BE2C (cell line): ENCODE measurements around the gene NRP1.

Experiments
- DNase-seq: peaks from one replicate; pipeline ENCODE4 v3.0.0-alpha.2; 2020
- H3K27me3 ChIP-seq: fragments of 250-450 bp; sonication (Bioruptor Pico); 2 replicates; pipeline ENCODE4 v1.5.1; 2020; ENCODE audit warnings: mild to moderate bottlenecking
- H3K36me3 ChIP-seq: fragments of 250-450 bp; sonication (Bioruptor Pico); 2 replicates; pipeline ENCODE4 v1.5.1; 2020; ENCODE audit warnings: mild to moderate bottlenecking
- H3K4me1 ChIP-seq: fragments of 250-450 bp; sonication (Bioruptor Pico); 2 replicates; pipeline ENCODE4 v1.5.1; 2020
- H3K4me3 ChIP-seq: 2 replicates; pipeline ENCODE4 v1.5.1; 2011; ENCODE audit warnings: low read depth, low read length
- H3K9me3 ChIP-seq: fragments of 250-450 bp; sonication (Bioruptor Pico); 2 replicates; pipeline ENCODE4 v1.5.1; 2020
- TF ChIP-seq, protein P1 (sequence below): IDR thresholded peaks from 2 replicates; pipeline ENCODE4 v1.5.1; 2012; ENCODE audit warnings: mild to moderate bottlenecking, low read depth, low read length

Gene NRP1

DNA sequence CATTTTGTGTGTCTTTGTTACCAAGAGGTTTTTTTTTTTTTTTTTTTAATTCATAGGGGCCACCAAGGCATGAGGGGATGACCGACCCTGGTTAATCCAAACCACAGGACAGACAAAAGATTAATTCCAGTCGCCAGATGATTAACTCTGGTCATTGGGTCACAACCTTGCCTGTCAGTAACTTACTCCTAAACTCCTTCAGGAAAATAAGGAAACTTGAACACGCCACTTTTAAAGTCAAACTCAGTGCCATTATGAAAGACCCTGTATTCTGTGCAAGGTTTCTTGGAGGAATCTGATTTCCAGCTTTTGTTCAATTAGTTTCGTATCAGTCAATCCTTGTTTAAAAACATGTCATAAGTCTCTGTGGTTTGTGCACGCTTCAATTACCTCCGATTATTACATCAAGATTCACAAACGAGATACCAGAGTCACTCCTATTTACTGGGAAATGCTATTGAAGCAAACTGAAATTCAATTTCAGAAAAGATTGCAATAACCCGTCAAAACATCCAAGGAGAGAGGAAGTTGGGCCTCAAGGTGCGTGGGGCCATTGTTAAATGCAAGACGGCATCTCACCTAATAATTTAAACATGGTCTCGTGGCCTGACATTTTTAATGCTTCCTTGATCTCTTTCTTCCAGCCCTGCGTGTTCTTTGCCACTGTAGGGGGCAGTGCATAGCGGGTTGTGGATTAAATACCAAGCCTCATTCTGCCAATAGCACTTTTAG lies 44.0 kb downstream of the NRP1 start:
- H3K4me3 ChIP-seq = no peak overlapping the region
- peaks cover 5% of the 10 kb centered on the region for H3K36me3 ChIP-seq
- H3K4me1 ChIP-seq = peaks cover 9% of the 10 kb centered on the region
- DNase-seq = no peak
- H3K9me3 ChIP-seq = no peaks in the 10 kb centered on the region
- TF ChIP-seq, protein P1, sequence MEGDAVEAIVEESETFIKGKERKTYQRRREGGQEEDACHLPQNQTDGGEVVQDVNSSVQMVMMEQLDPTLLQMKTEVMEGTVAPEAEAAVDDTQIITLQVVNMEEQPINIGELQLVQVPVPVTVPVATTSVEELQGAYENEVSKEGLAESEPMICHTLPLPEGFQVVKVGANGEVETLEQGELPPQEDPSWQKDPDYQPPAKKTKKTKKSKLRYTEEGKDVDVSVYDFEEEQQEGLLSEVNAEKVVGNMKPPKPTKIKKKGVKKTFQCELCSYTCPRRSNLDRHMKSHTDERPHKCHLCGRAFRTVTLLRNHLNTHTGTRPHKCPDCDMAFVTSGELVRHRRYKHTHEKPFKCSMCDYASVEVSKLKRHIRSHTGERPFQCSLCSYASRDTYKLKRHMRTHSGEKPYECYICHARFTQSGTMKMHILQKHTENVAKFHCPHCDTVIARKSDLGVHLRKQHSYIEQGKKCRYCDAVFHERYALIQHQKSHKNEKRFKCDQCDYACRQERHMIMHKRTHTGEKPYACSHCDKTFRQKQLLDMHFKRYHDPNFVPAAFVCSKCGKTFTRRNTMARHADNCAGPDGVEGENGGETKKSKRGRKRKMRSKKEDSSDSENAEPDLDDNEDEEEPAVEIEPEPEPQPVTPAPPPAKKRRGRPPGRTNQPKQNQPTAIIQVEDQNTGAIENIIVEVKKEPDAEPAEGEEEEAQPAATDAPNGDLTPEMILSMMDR = peak; percentile 43
- no peaks in the 10 kb centered on the region for H3K27me3 ChIP-seq

DNA sequence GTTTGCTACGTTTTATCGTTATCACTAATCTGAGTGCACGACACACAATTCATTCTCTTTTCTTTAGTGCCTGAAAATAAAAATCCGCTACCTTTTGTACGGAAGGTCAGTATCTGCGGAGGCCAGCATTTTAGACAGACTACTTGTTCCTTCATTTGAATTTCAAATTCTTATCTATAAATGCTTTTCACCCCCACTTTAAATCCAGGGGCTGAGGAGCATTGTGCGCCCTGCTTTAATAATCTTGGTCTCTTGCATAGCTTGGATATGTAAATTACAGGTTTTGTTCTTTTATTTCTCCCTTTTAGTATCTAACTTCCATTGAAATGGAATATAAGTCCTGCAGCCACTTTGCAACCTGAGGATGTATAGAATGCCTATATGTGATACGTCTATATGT lies 44.7 kb downstream of the NRP1 start:
- no peak overlapping the region for H3K4me3 ChIP-seq
- no peak for DNase-seq
- no peaks in the 10 kb centered on the region for H3K27me3 ChIP-seq
- peaks cover 5% of the 10 kb centered on the region for H3K36me3 ChIP-seq
- TF ChIP-seq, protein P1 = no peak
- H3K9me3 ChIP-seq = no peaks in the 10 kb centered on the region
- peaks cover 9% of the 10 kb centered on the region for H3K4me1 ChIP-seq

DNA sequence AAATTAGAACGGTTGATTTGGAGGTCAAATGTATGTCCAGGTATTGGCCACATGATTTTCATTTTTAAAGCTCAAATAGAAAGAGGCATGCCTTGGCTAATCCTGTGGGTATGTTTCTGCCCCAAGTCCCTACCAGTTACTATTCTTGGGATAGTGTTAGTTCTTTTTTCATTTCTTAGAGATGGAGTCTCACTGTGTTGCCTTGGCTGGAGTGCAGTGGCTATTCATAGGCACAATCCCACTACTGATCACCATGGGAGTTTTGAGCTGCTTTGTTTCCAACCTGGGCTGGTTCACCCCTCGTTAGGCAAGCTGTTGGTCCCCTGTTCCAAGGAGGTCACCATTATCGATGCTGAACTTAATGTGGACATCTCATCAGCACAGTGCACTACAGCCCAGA lies 46.3 kb downstream of the NRP1 start:
- Histone ChIP-seq H3K36me3 (no peaks in the 10 kb centered on the region), H3K4me3 (no peak overlapping the region), H3K27me3 (no peaks in the 10 kb centered on the region), H3K9me3 (no peaks in the 10 kb centered on the region), H3K4me1 (peaks cover 9% of the 10 kb centered on the region)
- TF ChIP-seq, protein P1 = no peak
- no peak for DNase-seq

DNA sequence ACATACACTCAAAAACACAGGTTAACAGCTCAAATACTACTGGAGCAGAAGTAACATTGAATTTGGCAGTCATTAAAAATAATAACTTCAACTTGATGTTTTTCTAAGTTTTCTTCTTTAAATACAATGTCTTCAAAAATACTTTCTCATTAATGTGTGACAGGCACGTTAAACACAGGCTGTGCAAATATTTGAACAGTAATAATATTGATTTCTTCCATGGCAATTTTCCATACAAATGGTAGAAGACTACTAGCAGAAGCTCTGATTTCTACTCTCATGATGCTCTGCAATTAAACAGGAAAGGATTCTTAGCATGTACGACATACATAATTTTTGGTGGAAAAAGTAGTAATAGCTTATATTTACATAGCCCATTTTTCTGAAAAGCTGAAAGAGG lies 47.4 kb downstream of the NRP1 start:
- Histone ChIP-seq H3K27me3 (no peaks in the 10 kb centered on the region), H3K9me3 (no peaks in the 10 kb centered on the region), H3K4me1 (peaks cover 9% of the 10 kb centered on the region), H3K36me3 (no peaks in the 10 kb centered on the region), H3K4me3 (no peak overlapping the region)
- TF ChIP-seq, protein P1 = no peak
- DNase-seq = no peak

DNA sequence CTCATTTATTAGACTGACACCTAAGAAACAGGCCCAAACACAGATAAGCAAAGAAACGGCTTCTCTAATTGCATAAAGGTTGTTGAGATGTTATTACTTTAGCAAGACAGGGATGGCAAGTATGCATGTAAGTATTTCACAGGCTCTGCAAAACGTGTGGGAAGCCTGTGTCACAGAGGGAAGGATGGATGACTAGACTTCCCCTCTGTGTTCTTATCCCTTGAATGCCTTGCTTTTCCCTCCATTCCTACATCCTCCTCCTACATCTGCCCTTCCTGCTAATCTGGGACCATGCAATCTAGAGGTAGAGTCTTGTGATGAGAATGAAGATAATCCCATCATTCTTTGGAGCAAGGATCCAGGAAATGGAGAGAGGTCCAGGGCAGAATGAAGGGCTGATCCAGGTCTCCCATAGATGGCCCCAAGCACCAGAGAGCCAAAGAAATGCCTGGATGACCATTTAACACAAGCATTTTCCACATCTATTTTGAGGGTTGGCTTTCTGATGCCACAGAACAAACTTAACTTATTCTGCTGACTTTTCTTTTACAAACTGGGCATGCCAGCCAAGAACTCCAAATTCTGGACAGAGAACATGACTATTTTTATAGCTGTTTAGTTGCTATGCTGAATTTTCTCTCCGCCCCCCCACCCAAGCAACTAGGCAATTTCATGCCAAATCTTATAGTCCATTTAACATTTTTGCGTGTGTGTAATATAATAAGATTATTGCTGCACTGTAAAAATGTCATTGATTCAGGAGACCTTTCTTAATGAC lies 48.1 kb downstream of the NRP1 start:
- TF ChIP-seq, protein P1 = no peak
- peaks cover 9% of the 10 kb centered on the region for H3K4me1 ChIP-seq

DNA sequence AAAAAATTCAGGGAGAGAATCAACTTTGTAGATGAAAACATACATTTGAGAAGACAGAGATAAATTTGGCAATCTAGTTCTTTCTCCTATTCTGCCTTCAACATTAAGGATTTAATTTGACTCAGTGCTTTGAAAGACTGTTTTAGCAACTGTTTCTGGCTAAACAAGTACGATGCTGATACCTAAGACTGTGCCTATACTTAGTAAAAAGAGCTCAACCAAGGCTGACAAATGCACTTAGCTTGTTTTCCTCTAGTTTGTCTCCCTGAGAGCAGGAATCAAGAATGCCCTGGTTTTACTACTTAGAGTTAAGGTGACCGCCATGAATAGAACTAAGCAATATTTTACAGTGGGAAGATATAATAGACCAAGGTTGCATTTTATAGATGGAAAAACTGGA lies 49.5 kb downstream of the NRP1 start:
- DNase-seq = no peak
- H3K9me3 ChIP-seq = no peaks in the 10 kb centered on the region
- TF ChIP-seq, protein P1 = no peak
- H3K4me1 ChIP-seq = no peaks in the 10 kb centered on the region; the same call in none of the 2 replicates
- H3K27me3 ChIP-seq = no peaks in the 10 kb centered on the region
- H3K36me3 ChIP-seq = no peaks in the 10 kb centered on the region; the same call in 1 of the 2 replicates
- no peak overlapping the region for H3K4me3 ChIP-seq

More for the DNA sequence above, 48.1 kb downstream of the NRP1 start:
- Histone ChIP-seq H3K27me3 (no peaks in the 10 kb centered on the region), H3K4me3 (no peak overlapping the region), H3K9me3 (no peaks in the 10 kb centered on the region), H3K36me3 (no peaks in the 10 kb centered on the region; the same call in 1 of the 2 replicates)
- DNase-seq = no peak
